HPDE6-E6E7 (cell line): ENCODE data around the gene NDC1.
"Not testable (repeated sequence)": the region's sequence is repeated elsewhere in the genome, so short reads cannot be mapped to it uniquely, and the experiment has no call there.

Experiments
- DNase-seq: peaks from one replicate; pipeline ENCODE4 v3.0.0; 2011; ENCODE audit warnings: missing footprints; ENCODE audit errors: extremely low spot score

NDC1 gene

GRCh38 chr1:53822931-53823330 is 15.2 kb downstream of the NDC1 start:
- DNase-seq: no peak

GRCh38 chr1:53821380-53821779 is 16.7 kb downstream of the NDC1 start:
- DNase-seq: no peak

DNA sequence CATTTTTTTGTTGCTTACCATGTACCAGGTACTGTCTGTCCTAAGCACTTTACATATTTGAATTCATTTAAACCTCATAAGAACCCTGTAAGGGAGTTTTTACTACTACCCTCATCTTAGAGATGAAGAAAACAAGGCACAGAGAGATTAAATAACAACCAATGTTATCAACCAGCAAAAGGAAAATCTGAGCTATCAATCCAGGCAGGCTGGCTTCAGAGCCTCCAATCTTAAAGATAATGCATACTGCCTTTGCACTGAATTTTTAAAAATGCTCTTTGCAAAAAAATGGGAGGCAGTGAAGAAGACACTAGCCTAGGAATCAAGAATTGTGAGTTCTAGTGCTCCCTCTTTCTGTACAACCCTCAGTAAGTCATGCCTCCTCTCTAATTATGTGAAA is 18.7 kb downstream of the NDC1 start:
- DNase-seq: no peak

GRCh38 chr1:53816584-53816983 is 21.5 kb downstream of the NDC1 start:
- not testable (repeated sequence) for DNase-seq

- not testable (repeated sequence) for DNase-seq
Observed at GRCh38 chr1:53815484-53815883, 22.6 kb downstream of the NDC1 start.

- DNase-seq: no peak
Observed at GRCh38 chr1:53811414-53811851, 26.7 kb downstream of the NDC1 start.

- no peak for DNase-seq
Observed at GRCh38 chr1:53810497-53810896, 27.6 kb downstream of the NDC1 start.

DNA sequence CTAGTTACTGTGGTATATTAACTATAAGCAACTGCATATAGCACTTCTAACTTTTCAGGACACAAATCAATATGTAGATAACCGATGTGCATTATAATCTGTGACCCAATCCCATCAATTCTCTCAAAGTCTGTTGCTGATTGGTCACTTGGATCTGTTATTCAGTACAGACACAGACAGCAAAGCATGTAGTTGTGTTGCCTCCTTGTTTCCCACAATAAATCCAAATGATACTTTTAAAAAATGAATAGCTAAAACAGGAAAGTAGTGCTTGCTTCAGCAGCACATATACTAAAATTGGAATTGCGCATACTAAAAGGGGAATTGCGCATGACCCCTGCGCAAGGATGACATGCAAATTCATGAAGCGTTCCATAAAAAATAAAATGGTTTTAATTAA is 28.1 kb downstream of the NDC1 start:
- DNase-seq: no peak

DNA sequence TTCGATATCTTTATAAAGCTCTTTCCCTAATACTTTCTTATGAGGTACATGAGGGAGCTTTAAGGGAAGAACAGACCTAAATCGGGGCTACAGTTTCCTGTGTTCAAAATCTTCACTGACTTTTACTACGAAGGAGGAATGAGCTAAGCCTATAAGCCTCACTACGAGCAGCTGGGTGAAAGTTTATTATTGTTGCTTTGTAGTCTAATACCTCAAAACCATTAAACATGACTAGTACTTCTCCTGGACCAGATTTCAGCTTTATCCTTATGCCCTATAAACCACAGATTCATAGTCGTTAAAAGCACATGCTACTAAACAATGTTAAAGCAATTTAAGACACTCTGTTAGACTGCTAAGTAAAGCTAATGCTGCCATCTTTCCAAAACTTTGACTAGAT is 30.2 kb downstream of the NDC1 start:
- no peak for DNase-seq

DNA sequence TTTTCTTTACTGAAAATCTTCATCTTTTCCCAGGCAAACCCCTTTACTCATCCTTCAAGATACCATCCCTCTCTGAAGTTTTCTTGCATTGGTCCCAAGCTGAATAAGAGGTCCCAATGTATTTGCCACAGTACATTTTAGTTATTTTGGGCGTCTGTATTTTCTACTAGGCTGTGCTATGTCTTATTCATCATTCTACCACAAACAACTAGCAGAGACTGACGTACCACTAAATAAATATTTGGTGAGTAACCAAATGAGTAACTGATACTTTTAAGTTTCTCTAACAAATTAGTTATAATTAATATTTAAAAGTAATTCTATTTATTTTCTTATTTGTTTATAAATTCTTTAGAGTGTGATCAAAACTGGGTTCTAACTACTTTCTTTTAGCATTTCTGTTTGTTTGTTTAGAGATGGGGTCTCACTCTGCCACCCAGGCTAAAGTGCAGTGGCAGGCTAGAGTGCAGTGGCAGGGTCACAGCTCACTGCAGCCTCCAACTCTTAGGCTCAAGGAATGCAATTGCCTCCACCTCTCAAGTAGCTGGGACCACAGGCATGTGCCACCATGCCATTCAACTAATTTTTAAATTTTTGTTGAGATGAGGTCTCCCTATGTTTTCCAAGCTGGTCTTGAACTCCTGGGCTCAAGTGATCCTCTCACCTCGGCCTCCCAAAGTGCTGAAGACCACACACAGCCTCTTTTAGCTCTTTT is 33.1 kb downstream of the NDC1 start:
- DNase-seq: no peak

GRCh38 chr1:53804181-53804580 is 33.9 kb downstream of the NDC1 start:
- DNase-seq: no peak

- DNase-seq: no peak
Observed at GRCh38 chr1:53800621-53801020, 37.5 kb downstream of the NDC1 start.

GRCh38 chr1:53799141-53799540 is 39.0 kb downstream of the NDC1 start:
- no peak for DNase-seq

GRCh38 chr1:53792806-53793205 is 45.3 kb downstream of the NDC1 start:
- DNase-seq: no peak

GRCh38 chr1:53787655-53788054 is 50.4 kb downstream of the NDC1 start:
- no peak for DNase-seq

GRCh38 chr1:53783056-53783455 is 55.0 kb downstream of the NDC1 start:
- no peak for DNase-seq

DNA sequence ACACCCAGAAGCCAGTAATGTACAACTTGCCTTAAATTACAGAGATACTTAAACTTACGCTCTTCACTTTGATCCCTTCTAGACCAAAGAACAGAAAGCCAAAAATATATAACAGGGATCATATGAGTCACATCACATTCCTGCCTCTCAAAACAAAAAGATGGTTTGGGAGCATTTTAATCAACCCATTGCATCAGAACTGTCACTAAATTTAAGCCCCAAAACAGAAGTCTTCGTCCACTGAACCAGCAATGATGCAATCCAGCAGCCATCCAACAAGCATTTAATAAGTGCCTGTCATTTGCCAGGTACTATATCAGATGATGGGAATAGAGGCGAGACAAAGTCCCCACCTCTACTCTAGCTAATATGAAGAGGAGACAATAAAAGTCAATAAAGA is 56.4 kb downstream of the NDC1 start:
- DNase-seq: no peak

GRCh38 chr1:53777272-53777671 is 60.8 kb downstream of the NDC1 start:
- DNase-seq: no peak

GRCh38 chr1:53771648-53772047 is 66.4 kb downstream of the NDC1 start:
- no peak for DNase-seq

DNA sequence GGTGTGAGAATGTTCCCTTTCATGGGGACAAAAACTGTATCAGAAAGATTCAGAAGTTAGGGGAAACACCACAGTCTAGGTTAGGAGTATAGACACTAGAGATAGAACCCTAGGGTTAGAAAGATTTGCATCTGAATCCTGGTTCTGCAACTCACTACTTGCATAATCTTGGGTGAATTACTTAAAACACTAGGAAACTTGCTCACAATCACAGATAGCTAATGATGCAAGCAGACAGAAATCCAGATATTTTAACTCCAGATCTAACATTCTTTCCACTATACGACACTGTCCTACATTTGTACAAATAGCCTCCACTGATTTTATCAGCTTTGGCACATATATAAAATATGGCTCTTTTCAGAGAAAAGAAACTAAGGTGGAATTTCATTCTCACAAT is 68.3 kb downstream of the NDC1 start:
- DNase-seq: no peak

GRCh38 chr1:53769184-53769583 is 68.9 kb downstream of the NDC1 start:
- no peak for DNase-seq

- peak; percentile 19 for DNase-seq
Observed at GRCh38 chr1:53766831-53767405, 71.2 kb downstream of the NDC1 start.

DNA sequence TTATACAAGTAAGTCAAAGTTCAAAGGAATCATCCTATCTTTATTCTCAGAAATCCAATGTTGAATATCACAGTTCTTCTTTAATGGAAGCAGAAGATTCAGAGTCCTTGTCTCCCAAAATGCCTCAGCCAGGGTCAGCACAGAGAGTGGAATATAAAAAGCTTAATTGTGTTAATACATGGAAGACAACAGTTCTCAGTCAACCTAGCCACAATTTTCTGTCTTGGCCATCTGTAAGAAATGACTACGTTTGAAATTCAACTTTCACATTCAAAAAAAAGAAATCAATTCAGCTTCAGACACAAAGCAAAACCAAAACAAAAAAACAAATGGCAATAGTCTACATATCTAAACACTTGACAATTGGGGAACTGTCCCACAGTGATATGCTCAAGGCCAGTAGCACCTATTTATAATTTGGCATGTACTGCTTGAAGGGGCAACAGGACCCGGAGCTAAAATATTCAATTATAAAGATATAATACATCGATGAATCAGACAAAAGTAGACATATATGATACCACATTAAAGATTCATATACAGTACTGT is 71.8 kb downstream of the NDC1 start:
- no peak for DNase-seq
